GM23248 (cell line): ENCODE results near the gene ENKD1.

Experiments used
- EZH2 ChIP-seq: fragments of 200-600 bp; sonication (generic); IDR thresholded peaks from 2 replicates; pipeline ENCODE4 v1.6.1; 2018; ENCODE audit warnings: antibody characterized with exemption, mild to moderate bottlenecking; ENCODE audit not compliant: insufficient read depth, poor library complexity, severe bottlenecking
- EZH2phosphoT487 ChIP-seq: fragments of 200-600 bp; sonication (generic); IDR thresholded peaks from 2 replicates; pipeline ENCODE4 v1.6.1; 2018; ENCODE audit warnings: antibody characterized with exemption, moderate library complexity, mild to moderate bottlenecking, low read depth; ENCODE audit not compliant: insufficient read depth

DNA sequence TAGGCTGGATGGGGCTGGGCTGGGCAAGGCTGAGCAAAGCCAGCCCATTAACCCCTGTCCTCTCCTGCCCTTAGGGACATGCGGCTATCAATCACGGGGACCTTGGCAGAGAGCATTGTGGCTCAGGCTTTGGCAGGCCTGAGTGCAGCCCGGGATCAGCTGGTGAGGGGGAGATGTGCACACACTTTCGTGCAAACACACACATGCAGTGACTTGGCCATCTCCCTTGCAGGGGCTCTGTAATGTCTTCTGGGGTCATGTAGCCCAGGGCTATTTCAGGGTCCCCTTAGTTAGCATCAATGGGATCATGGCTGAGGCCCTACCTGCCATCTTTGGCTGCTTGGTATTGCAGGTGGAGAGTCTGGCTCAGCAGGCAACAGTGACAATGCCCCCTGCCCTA, 14.7 kb downstream of the ENKD1 start:
- TF ChIP-seq EZH2: no peak
- no peak for TF ChIP-seq EZH2phosphoT487
